ENCODE results near the gene TSHZ2. TPM values are rescaled to one million over a fixed set of nuclear protein-coding genes. Genes with fewer than 3 reads are reported as not detected.

TSHZ2 gene
- total RNA-seq, 1 donor from 2014 or later, result 0.06 TPM

GRCh38 chr20:53162251-53162835 lies 190.2 kb downstream of the TSHZ2 start:
- peak overlapping the region; percentile 33 for H3K4me3 ChIP-seq (ENCODE audit: low read depth, low read length)
- DNase-seq (ENCODE audit: low read depth), result peak; percentile 67
- peak; percentile 56 for TF ChIP-seq CTCF (conservative IDR thresholded peaks at IDR 0.05; ENCODE audit: low read depth, low read length)

- peak; percentile 7 for DNase-seq (ENCODE audit: low read depth)
- no peak overlapping the region for H3K4me3 ChIP-seq (ENCODE audit: low read depth, low read length)
- TF ChIP-seq CTCF (conservative IDR thresholded peaks at IDR 0.05; ENCODE audit: low read depth, low read length), result no peak
Observed at GRCh38 chr20:53163486-53163885, 191.3 kb downstream of the TSHZ2 start.

GRCh38 chr20:53164072-53164471 lies 191.9 kb downstream of the TSHZ2 start:
- no peak for TF ChIP-seq CTCF (conservative IDR thresholded peaks at IDR 0.05; ENCODE audit: low read depth, low read length)
- no peak for DNase-seq (ENCODE audit: low read depth)

GRCh38 chr20:53165452-53165851 lies 193.3 kb downstream of the TSHZ2 start:
- DNase-seq (ENCODE audit: low read depth), result no peak
- H3K4me3 ChIP-seq (ENCODE audit: low read depth, low read length), result no peak overlapping the region
- TF ChIP-seq CTCF (conservative IDR thresholded peaks at IDR 0.05; ENCODE audit: low read depth, low read length), result no peak

More at GRCh38 chr20:53164072-53164471, 191.9 kb downstream of the TSHZ2 start:
- H3K4me3 ChIP-seq (ENCODE audit: low read depth, low read length), result no peak overlapping the region

GRCh38 chr20:53168491-53168890 lies 196.3 kb downstream of the TSHZ2 start:
- no peak for DNase-seq (ENCODE audit: low read depth)
- H3K4me3 ChIP-seq (ENCODE audit: low read depth, low read length), result no peak overlapping the region

GRCh38 chr20:53170196-53170595 lies 198.0 kb downstream of the TSHZ2 start:
- no peak overlapping the region for H3K4me3 ChIP-seq (ENCODE audit: low read depth, low read length)
- no peak for TF ChIP-seq CTCF (conservative IDR thresholded peaks at IDR 0.05; ENCODE audit: low read depth, low read length)
- no peak for DNase-seq (ENCODE audit: low read depth)

More at GRCh38 chr20:53168491-53168890, 196.3 kb downstream of the TSHZ2 start:
- TF ChIP-seq CTCF (conservative IDR thresholded peaks at IDR 0.05; ENCODE audit: low read depth, low read length), result no peak

- TF ChIP-seq CTCF (conservative IDR thresholded peaks at IDR 0.05; ENCODE audit: low read depth, low read length), result no peak
- DNase-seq (ENCODE audit: low read depth), result no peak
- no peak overlapping the region for H3K4me3 ChIP-seq (ENCODE audit: low read depth, low read length)
Observed at GRCh38 chr20:53171065-53171464, 198.9 kb downstream of the TSHZ2 start.
